SJSA1 (cell line): ENCODE measurements around the gene ZNF618. TPM values are rescaled to one million over a fixed set of nuclear protein-coding genes. Genes with fewer than 3 reads are reported as not detected.
"Not testable (repeated sequence)": the region's sequence is repeated elsewhere in the genome, so short reads cannot be mapped to it uniquely, and the experiment has no call there.

Experiments
- DNase-seq, 2 experiments: peaks; one replicate each; pipeline ENCODE4 v3.0.0-alpha.2; 2015 to 2020; ENCODE audit warnings: low spot score in 2 of 2, low read depth in 1 of 2
- H3K27ac ChIP-seq: fragments of 250-450 bp; sonication (Bioruptor Pico); 2 replicates; pipeline ENCODE4 v1.5.1; 2020; ENCODE audit warnings: mild to moderate bottlenecking, moderate library complexity
- H3K27me3 ChIP-seq: fragments of 250-450 bp; sonication (Bioruptor Pico); replicated peaks from 2 replicates; pipeline ENCODE4 v1.5.1; 2020; ENCODE audit warnings: mild to moderate bottlenecking, moderate library complexity
- H3K36me3 ChIP-seq: fragments of 250-450 bp; sonication (Bioruptor Pico); 2 replicates; pipeline ENCODE4 v1.5.1; 2020; ENCODE audit warnings: mild to moderate bottlenecking
- H3K4me1 ChIP-seq: fragments of 250-450 bp; sonication (Bioruptor Pico); replicated peaks from 2 replicates; pipeline ENCODE4 v1.6.1; 2021; ENCODE audit warnings: mild to moderate bottlenecking
- H3K4me3 ChIP-seq: fragments of 250-450 bp; sonication (Bioruptor Pico); 2 replicates; pipeline ENCODE4 v1.5.1; 2020; ENCODE audit warnings: mild to moderate bottlenecking
- H3K9me3 ChIP-seq: fragments of 250-450 bp; sonication (Bioruptor Pico); replicated peaks from 2 replicates; pipeline ENCODE4 v1.5.1; 2020; ENCODE audit warnings: mild to moderate bottlenecking
- total RNA-seq: library from RNA; depleted of rRNA; stranded (reverse); fragments of >200 nt; shearing (Covaris generic); gene quantifications from 2 replicates; pipeline ENCODE4 v1.2.3, GENCODE V29; 2014

The ZNF618 gene
- total RNA-seq, 1 experiment from 2014 or later, result 4.7 TPM

- H3K27ac ChIP-seq, result no peak overlapping the region
- no peak for DNase-seq
Measured at GRCh38 chr9:113989017-113989713, 113.1 kb downstream of the ZNF618 start.

GRCh38 chr9:113989714-113990569 lies 113.8 kb downstream of the ZNF618 start:
- no peak overlapping the region for H3K4me3 ChIP-seq
- H3K27me3 ChIP-seq, result no peaks in the 10 kb centered on the region
- no peak overlapping the region for H3K27ac ChIP-seq
- no peaks in the 10 kb centered on the region for H3K4me1 ChIP-seq
- no peaks in the 10 kb centered on the region for H3K9me3 ChIP-seq
- H3K36me3 ChIP-seq, result peaks cover 23% of the 10 kb centered on the region
- DNase-seq, result no peak

More at GRCh38 chr9:113989017-113989713, 113.1 kb downstream of the ZNF618 start:
- H3K27me3 ChIP-seq, result no peaks in the 10 kb centered on the region
- no peaks in the 10 kb centered on the region for H3K4me1 ChIP-seq
- peaks cover 23% of the 10 kb centered on the region for H3K36me3 ChIP-seq
- no peak overlapping the region for H3K4me3 ChIP-seq
- H3K9me3 ChIP-seq, result no peaks in the 10 kb centered on the region

DNA sequence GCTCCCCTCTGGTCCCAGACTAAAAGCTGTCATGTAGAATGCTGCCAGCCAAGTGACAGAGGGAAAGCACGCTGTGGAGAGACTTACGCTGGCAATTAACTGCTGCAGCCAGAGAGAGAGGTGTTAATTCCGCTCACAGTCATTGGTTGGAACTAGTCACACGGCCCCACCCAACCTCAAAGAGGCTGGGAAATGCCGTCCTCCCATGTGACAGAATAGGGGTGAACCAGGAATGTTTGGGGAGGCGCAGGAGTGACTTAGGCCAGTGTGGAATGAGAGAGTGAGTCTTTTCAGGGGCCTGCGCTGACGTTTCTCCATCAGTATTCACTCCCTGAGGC lies 114.4 kb downstream of the ZNF618 start:
- Histone ChIP-seq H3K9me3 (no peaks in the 10 kb centered on the region), H3K36me3 (peaks cover 23% of the 10 kb centered on the region), H3K4me3 (no peak overlapping the region), H3K27me3 (no peaks in the 10 kb centered on the region), H3K4me1 (no peaks in the 10 kb centered on the region), H3K27ac (no peak overlapping the region)
- DNase-seq, result no peak

GRCh38 chr9:113990975-113991471 lies 114.9 kb downstream of the ZNF618 start:
- H3K4me1 ChIP-seq, result no peaks in the 10 kb centered on the region
- H3K27me3 ChIP-seq, result no peaks in the 10 kb centered on the region
- no peak overlapping the region for H3K4me3 ChIP-seq
- H3K36me3 ChIP-seq, result peaks cover 23% of the 10 kb centered on the region
- H3K27ac ChIP-seq, result no peak overlapping the region
- DNase-seq, result no peak
- H3K9me3 ChIP-seq, result no peaks in the 10 kb centered on the region

DNA sequence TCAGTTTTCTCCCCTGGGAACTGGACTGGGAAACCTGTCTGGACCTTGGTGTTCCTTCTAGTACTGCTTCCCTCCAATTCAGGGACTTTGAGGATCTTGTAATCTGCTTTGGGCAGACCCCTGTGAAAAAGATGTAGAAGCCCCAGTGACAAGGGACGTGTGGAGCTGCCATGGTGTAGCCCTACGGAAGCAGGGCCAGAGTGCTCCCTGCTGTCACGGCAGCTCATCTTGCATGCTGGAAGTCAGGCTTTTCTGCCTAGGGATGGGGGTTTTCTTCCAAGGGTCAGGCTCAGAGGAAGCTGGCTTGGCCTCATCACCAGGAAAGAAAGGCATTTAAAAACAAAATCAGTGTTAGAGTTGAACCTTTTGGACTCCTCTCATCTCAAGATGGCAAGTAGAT lies 115.6 kb downstream of the ZNF618 start:
- H3K4me1 ChIP-seq, result no peaks in the 10 kb centered on the region
- DNase-seq, result no peak

GRCh38 chr9:113992276-113992951 lies 116.3 kb downstream of the ZNF618 start:
- Histone ChIP-seq H3K27me3 (no peaks in the 10 kb centered on the region), H3K4me1 (no peaks in the 10 kb centered on the region), H3K27ac (no peak overlapping the region), H3K9me3 (no peaks in the 10 kb centered on the region), H3K36me3 (peaks cover 23% of the 10 kb centered on the region), H3K4me3 (no peak overlapping the region)
- no peak for DNase-seq

More for the DNA sequence above, 115.6 kb downstream of the ZNF618 start:
- H3K27ac ChIP-seq, result no peak overlapping the region
- no peaks in the 10 kb centered on the region for H3K27me3 ChIP-seq
- no peak overlapping the region for H3K4me3 ChIP-seq
- H3K9me3 ChIP-seq, result no peaks in the 10 kb centered on the region
- peaks cover 23% of the 10 kb centered on the region for H3K36me3 ChIP-seq

DNA sequence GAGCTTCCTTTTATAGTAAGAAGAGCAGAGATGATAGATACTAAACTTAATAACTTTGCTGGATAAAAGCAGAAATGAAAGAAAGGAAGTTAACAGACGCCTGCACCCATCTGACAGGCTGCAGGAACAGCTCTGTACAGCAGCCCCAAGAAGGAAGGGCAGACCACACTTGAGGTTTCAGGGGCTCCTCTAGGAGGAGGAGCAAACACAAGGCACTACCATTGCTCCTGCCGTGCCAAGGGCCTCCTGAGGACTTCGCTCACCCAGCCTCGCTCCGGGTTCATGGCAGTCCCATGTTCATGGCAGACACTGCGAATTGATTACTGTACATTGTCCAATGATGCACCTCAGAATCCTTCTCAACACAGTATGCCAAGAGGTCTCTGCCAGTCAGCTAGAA lies 116.9 kb downstream of the ZNF618 start:
- Histone ChIP-seq H3K4me3 (no peak overlapping the region), H3K9me3 (no peaks in the 10 kb centered on the region), H3K36me3 (peaks cover 23% of the 10 kb centered on the region), H3K27me3 (no peaks in the 10 kb centered on the region), H3K27ac (no peak overlapping the region), H3K4me1 (no peaks in the 10 kb centered on the region)
- no peak for DNase-seq

DNA sequence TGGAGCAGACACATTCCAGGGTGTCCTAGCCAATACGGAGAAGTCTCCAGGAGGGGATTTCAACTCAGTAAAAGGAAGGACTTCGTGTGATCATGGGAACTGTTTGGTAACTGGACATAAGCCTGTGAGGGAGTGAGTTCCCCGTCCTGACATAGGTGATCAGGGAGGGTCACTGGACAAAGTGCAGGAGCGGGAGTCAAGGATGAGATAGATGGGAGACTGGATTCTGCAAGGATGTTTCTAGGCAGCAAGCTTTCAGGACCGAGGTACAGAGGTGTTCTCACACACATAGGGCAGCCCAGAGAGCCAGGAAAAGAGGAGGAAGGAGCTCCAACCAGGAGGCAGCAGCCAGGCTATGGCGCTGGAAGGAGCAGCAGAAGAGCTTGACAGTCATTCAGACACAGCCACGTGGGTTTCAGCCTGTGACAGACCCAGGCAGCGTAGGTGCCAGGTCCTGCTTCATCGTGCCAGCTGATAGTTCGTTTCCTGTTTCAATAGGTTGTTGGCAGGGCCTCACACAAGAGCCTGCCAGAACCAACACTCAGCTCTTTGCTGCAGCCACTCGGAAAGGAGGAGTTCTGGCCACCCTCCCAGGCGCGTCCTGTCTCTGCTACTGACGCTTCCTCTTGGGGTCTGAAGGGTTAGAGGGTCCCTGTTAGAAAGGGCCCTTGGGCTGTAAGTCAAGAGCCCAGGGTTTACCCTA lies 117.9 kb downstream of the ZNF618 start:
- Histone ChIP-seq H3K36me3 (peaks cover 18% of the 10 kb centered on the region), H3K27me3 (no peaks in the 10 kb centered on the region), H3K9me3 (no peaks in the 10 kb centered on the region), H3K4me1 (no peaks in the 10 kb centered on the region), H3K27ac (no peak overlapping the region), H3K4me3 (no peak overlapping the region)
- no peak for DNase-seq

DNA sequence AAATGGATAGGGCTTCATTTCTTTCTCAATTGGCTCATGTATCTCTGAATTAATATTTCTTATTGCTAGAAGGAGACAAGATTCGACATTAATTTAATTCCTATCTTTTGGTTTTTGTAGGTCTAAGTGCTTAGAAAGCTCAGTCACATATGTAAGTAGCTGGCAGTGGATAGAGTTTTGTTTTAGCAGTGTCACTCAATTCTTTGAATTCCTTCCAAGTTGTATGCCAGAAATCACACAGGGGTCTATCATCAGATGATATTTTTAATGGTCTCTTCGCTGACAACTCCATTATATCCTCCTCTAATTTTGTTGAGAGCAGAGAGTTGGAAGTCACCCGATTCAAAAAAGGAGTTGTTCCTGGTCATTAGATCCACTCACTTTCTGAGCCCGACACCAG lies 119.3 kb downstream of the ZNF618 start:
- Histone ChIP-seq H3K27me3 (no peaks in the 10 kb centered on the region), H3K9me3 (no peaks in the 10 kb centered on the region), H3K36me3 (peaks cover 6% of the 10 kb centered on the region), H3K27ac (no peak overlapping the region), H3K4me3 (no peak overlapping the region), H3K4me1 (no peaks in the 10 kb centered on the region)
- DNase-seq, result no peak

DNA sequence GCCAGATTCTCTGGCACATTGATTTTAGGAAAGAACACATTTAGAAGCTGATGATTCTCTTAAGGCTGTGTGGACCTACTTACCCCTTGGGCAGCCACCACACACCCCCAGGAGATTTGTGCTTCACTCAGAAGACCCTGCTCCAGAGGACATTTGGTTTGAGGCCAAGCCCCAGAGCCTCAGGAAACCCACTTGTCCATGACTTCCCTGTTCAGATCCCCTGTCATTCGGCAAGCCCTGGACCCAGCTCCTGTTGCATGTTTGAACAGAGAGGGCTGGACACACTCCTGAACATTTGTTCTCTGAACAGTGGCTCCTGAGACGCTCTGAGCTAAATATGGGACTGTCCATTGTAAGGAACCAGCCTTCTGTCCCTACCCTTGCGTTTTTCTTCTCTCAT lies 119.9 kb downstream of the ZNF618 start:
- no peak overlapping the region for H3K27ac ChIP-seq
- no peaks in the 10 kb centered on the region for H3K4me1 ChIP-seq
- no peaks in the 10 kb centered on the region for H3K27me3 ChIP-seq
- H3K36me3 ChIP-seq, result peaks cover 2% of the 10 kb centered on the region; the same call in 1 of the 2 replicates
- H3K4me3 ChIP-seq, result no peak overlapping the region
- H3K9me3 ChIP-seq, result no peaks in the 10 kb centered on the region
- no peak for DNase-seq

- Histone ChIP-seq H3K4me3 (no peak overlapping the region), H3K4me1 (no peaks in the 10 kb centered on the region), H3K9me3 (no peaks in the 10 kb centered on the region), H3K27me3 (no peaks in the 10 kb centered on the region), H3K36me3 (peaks cover 2% of the 10 kb centered on the region; the same call in 1 of the 2 replicates), H3K27ac (no peak overlapping the region)
- DNase-seq, result no peak
Measured at GRCh38 chr9:113996531-113997001, 120.5 kb downstream of the ZNF618 start.

DNA sequence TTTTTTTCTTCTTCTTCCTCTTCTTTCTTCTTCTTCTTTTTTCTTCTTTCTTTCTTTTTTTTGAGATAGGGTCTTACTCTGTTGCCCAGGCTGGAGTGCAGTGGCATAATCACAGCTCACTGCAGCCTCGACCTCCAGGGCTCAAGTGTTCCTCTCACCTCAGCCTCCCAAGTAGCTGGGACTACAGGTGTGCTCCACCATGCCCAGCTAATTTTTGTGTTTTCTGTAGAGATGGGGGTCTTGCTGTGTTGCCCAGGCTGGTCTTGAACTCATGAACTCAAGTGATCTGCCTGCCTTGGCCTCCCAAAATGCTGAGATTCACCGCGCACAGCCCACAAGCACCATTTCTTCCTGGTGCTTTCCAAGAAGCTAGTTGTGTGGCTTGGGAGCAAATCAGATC lies 121.0 kb downstream of the ZNF618 start:
- H3K36me3 ChIP-seq, H3K27me3 ChIP-seq, H3K27ac ChIP-seq, H3K9me3 ChIP-seq, H3K4me3 ChIP-seq, H3K4me1 ChIP-seq: not testable (repeated sequence)
- peak in 1 of 2 experiments; percentile 14 for DNase-seq

GRCh38 chr9:113997610-113998009 lies 121.5 kb downstream of the ZNF618 start:
- DNase-seq, result peak in 1 of 2 experiments; percentile 21
- Histone ChIP-seq H3K27ac (no peak overlapping the region), H3K4me1 (no peaks in the 10 kb centered on the region), H3K4me3 (no peak overlapping the region), H3K9me3 (no peaks in the 10 kb centered on the region), H3K36me3 (peaks cover 2% of the 10 kb centered on the region; the same call in 1 of the 2 replicates), H3K27me3 (no peaks in the 10 kb centered on the region)
